SH-SY5Y (cell line): ENCODE results near the gene CNGB1.

ENCODE experiments used
- GATA2 ChIP-seq: IDR thresholded peaks from 2 replicates; pipeline ENCODE4 v1.6.1; 2011; ENCODE audit warnings: mild to moderate bottlenecking, low read depth, low read length
- GATA3 ChIP-seq: IDR thresholded peaks from 2 replicates; pipeline ENCODE4 v1.6.1; 2011; ENCODE audit warnings: low read depth, mild to moderate bottlenecking, low read length, moderate library complexity

GRCh38 chr16:57840833-57841232 lies 130.1 kb downstream of the CNGB1 start:
- TF ChIP-seq GATA2 (no peak), GATA3 (no peak)
